Fibroblast of gingiva (primary cell): ENCODE measurements around the gene CD164L2.
A peak's percentile ranks its signal among the peaks of the same experiment; 100 is the strongest.
"Not testable (repeated sequence)": the region's sequence is repeated elsewhere in the genome, so short reads cannot be mapped to it uniquely, and the experiment has no call there.

ENCODE experiments used
- DNase-seq: peaks from one replicate; pipeline ENCODE4 v3.0.0-alpha.2; 2011; ENCODE audit warnings: low read depth

The CD164L2 gene

DNA sequence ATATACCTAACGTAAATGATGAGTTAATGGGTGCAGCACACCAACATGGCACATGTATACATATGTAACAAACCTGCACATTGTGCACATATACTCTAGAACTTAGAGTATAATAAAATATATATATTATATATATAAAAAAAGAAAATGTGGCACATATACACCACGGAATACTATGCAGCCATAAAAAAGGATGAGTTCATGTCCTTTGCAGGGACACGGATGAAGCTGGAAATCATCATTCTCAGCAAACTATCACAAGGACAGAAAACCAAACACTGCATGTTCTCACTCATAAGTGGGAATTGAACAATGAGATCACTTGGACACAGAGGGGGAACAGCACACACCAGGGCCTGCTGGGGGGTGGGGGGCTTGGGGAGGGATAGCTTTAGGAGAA is 1.7 kb upstream of the CD164L2 start:
- not testable (repeated sequence) for DNase-seq

DNA sequence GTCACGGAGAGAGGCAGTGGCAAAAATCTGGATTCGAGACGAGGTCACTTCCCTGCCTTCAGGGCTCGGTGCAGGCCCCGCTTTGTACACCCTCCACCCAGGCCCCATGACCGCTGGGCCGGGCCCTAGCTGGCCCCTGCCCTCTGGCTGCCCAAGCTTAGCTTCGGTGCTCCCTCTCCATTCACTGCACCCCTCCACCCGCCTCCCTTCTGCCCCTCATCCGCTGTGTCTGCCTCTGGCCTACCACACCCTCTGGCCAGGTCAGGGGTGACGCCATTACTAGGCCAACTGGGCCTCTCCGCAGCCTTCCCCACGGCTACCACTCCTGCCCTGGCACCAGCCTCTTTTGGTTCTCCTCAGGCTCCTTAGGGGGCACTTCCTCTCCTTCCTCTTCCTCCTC is 528 bp upstream of the CD164L2 start:
- no peak for DNase-seq

DNA sequence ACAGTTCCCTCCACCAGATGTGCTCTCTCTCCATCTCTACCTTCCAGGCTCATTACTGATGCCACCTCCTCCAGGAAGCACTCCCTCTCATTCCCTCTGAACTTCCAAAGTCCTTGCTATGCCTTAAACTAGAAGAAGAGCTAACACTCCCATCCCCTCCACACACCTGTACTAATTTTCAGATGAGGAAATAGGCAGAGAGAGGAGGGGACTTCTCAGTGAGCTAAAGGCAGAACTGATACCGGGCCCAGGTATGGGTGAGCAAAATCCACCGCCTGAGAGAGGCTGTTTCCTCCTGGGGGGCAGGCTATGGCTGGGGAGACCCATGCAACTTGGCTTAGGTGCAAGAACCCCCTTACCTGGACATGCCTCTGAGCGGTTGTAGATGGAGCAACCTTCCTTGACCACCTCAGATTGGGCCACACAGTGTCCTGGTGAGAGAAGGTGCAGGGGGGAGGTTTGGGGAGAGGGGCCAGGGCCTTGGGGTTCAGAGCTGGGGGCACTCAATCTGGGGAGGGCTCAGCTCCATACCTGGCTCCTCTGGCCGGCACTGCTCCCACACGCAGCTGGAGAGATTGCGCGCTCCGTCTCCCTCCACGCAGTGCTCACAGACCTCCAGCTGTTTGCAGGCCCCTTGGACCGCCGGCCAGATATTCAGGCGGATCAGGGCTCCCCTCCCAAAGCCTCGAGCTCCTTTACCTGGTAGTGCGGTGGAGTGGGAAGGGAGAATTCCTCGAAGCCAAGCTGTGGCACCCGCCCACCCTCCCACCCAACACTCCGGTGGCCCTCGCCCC is 967 bp downstream of the CD164L2 start:
- DNase-seq: no peak

DNA sequence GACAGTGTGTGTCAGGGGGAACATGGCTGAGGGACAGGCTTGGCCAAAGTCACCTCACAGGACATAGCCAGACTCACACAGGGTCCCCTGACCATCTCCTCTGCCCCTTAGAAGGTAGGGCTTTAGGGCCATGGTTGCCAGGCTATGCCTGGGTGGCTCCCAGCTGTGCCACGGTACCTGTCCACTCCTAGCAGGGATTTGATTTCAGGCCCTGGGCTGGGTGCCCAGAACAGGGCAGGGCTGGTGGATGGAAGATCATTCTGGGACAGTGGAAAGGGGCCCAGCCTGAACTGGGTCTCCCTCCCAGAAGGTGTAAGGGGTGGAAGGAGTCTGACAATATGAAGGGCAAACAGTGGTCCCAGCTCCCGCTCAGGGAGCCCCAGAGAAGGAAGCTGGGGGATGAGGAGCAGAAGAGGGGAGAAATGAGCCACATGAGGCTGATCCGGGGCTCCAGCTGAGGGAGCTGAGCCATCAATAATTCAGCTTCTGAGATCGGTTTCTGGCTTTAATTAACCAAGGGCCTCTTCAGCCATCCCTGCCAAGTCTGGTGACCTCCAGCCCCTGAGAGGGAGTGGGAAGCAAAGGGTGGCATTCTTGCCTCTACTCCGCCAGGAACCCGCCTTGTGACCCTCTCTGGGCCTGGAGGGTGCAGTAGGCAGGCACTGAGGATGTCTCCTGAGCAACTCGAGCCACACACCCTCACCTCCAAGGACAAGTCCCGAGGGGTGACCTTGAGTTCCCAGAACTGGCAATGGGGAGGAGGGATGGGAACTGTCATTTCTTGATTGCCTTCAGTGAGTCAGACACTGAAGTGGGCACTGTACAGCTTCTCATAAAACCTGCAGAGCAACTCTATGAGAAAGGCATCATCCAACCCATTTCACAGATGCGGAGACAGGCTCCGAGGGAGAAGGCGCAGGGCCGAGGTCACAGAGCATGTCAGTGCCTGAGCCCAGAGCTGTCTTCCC is 2.1 kb downstream of the CD164L2 start:
- DNase-seq: no peak

DNA sequence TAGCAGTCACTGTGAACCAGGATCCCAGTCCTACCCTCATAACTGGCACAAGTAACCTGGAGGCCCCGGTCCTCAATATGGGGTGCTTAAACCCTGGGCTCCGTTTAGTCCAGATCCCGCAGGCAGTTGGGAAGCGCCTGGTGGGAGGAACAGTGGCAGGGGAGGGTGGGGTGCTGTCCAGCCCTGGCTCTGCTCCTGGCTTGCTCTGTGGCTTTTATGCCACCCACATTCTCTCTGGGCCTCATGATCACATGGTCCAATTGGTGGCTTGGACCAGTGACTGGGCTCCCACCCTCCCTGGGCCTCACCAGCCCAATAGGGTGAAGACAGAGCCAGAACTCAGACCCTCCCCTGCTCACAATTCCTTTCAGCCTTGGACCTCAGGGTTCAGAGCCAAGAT is 2.9 kb downstream of the CD164L2 start:
- no peak for DNase-seq

DNA sequence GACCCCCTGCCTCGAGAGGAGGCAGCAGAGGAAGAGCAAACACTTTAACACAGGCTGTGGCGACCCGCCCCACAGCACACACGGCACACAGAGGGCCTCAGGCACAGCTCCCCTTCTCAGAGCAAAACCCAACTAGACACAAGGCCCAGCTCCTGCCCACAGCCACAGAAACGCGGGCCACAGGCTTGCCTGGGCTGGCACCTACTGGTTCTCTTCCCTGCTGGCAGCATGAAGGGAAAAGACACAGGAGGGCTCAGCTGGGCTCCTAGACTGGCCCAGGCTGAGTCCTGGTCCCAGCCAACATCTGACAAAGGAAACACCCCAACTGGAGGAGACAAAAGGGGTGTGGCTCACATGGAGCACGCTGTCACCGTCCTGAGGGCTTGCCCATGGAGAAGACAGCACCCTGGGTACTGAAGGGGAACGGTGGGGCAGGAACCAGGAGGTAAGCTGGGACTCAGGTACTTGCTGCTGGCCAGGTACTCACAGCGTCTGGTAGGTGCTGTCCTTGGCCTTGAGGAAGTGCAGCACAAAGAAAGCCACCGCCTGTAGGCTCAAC is 3.5 kb downstream of the CD164L2 start:
- DNase-seq: no peak

DNA sequence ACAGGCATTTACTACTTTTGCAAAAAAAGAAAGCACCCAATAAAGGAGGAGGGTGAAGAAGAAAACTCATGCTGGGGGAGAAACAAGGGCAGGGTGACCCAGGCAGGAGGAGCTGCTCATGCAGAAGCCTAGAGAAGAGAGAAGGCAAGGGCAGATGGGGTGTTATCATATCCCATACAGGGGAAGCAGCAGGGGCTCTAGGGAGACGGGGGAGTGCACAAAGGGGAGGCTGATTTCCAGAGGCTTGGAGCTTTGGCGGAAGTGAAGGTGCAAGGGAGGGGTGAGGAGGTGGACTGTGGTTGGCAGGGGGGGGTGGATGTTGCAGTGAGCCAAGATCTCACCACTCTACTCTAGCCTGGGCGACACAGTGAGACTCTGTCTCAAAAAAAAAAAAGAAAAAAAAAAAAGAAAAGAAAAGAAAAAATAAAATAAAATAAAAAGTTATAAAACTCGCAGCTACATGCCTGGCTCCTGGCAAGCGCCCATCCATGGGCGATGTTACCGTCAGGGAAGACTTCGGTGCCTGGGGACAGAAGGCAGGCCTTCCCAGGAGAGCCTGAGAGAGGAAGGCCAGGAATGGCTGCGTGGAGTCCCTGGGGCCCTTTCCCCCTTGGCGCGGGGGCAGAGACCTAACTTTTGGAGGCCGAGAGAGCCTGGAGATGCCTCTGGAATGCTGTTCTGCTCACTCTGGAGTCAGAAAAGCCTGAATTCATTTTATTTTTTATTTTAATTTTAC is 5.2 kb downstream of the CD164L2 start:
- no peak for DNase-seq

DNA sequence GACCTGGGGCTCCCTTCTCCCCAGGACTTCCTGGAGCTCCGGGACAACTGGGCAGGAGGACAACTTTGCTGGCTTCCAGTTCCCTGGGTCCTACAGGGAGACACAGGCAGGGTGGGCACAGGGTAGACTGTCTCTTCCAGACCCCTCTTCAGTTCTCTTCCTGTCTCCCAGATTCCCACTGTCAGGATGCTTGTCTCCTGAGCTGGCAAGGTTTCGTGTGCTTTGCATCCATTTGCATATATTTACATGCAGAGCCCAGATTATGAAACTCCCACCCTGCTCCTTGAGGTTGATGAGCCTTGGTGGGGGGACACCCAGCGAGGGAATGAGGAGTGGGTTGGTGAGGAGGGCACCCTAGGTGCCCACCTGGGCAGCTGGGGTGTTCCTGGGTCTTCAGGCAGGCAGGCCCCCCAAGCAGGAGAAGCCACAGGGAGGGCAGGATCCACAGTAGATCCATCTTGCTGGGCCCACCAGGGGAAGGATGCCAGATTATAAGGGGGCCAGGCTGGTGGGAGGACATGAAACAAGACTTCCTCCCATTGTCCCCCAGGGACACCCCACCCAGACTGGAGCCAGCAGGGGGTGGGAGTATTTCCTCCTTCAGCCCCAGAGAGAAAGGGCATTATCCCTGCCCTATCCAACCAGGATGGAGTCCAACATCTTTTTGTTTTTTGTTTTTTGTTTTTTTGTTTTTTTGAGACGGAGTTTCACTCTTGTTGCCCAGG is 8.6 kb downstream of the CD164L2 start, which contains the start of gene FCN3:
FCN3 (minus strand) TSS at position 463 of the 725 bp plus-strand sequence; CDS start at position 457, 6 bp downstream.
- DNase-seq: no peak

DNA sequence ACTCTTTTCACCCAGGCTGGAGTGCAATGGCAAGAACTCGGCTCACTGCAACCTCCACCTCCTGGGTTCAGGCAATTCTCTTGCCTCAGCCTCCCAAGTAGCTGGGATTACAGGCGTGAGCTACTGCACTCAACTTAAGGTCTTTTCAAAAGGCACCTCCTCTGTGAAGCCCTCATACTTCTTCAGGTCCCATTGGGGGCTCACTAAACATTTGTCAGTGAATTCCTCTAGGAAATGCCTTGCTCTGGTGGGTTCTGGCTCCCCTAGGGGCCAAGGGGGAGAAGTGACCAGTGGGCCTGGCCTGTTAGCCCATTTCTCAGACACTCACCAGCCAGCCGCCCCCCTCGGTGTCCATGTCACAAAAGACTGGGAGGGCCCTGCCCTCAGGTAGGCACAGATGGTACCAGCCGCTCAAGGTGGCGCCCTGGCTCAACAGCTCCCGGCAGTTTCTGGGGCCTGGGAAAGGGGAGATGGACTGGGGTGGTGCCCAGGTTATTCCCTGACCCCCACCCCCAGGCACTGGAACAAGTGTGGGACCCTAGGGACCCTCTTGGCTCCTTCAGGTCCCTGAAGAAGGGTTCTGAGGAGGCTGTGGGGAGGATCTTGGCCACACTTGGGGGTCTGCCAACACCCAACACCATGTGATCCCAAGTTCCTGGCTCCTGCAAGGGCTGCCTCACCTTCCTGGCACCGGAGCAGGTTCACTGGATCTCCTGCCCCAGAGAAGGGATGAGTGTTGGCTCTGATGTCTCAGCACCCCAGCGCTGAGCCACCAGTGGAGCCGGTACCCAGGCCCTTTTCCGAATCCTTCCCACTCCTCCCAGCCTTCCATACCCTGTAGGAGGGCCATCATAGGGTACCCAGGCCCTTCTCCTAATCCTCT is 10.1 kb downstream of the CD164L2 start:
- no peak for DNase-seq

DNA sequence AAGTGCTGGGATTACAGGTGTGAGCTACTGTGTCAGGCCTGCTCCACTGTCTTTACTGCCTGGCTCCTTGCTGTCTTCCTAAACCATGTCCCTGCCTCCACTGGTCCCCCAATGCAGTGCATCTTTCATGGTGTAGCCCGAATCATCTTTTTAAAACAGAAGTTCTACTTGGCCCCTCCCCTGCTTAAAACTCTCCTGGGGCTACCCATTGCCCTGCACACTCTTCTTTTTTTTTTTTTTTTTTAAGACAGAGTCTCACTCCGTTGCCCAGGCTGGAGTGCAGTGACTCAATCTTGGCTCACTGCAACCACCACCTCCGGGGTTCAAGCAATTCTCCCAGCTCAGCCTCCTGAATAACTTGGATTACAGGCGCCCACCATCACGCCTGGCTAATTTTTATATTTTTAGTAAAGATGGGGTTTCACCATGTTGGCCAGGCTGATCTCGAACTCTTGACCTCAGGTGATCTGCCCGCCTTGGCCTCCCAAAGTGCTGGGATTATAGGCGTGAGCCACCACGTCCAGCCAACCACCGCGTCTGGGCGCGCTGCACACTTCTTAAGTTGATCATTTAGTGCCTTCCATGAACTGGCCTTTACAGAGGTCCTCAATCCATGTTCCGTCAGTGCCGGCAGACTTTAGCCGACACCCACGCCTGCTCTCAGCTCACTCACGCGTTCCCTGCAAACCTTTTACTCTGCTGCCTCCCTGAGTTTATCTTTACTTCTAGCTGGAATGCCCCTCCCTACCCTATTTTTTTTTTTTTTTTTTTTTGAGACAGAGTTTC is 10.9 kb downstream of the CD164L2 start:
- no peak for DNase-seq

DNA sequence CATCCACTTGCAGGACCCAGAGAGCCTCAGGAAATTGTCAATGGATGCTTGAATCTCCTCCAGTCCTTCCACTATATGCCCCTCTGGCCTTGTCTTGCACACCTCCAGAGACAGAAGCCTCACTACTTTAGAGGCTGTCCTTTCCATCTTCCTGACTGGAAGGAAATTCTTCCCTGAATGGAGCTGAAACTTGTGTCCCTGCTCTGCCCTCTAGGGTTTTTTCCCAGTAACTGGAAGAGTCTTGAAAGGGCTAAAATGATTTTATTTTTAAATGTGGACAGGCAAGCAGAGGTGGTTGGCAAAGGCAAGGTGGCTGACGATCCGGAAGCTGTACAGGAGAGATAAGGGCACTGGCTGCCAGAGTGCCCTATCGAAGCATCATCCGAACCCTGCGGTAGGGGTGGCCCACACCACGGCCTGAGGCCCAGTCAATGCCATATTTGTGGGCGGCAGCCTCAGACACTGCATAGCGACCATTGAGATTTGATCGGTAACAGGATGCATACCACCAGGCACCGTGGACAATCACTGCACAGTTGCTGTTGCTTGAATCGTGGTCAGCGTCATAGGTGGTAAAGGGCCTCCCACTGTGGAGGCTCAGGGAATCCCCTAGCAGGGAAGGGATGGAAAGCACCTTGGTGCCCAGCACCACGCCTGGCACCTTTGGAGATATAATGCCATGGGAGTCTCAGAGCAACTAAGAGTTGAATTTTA is 14.1 kb downstream of the CD164L2 start:
- DNase-seq: no peak

DNA sequence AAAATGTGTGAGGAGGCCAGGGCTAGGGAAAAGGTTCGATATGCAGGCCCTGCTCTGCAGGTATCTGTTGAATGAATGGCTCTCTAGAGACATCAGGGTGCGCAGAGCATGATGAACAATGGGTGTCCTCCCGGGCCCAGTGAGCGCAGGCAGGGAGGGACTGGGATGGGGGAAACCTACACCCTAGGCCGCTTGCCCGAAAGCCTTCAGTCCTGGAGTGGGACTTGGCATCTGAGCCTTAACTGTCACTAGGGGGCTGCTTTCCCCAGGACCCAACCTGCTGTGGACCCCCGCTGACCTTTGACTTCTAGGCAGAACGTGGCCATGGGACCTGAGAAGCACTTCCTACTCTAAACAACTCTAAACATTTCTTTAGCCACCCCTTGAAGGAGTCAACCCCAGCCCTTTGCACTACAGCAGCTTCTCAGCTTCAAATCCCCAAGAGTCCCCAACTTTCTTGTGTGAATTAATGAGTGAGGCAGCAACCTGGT is 15.9 kb downstream of the CD164L2 start:
- DNase-seq: no peak

DNA sequence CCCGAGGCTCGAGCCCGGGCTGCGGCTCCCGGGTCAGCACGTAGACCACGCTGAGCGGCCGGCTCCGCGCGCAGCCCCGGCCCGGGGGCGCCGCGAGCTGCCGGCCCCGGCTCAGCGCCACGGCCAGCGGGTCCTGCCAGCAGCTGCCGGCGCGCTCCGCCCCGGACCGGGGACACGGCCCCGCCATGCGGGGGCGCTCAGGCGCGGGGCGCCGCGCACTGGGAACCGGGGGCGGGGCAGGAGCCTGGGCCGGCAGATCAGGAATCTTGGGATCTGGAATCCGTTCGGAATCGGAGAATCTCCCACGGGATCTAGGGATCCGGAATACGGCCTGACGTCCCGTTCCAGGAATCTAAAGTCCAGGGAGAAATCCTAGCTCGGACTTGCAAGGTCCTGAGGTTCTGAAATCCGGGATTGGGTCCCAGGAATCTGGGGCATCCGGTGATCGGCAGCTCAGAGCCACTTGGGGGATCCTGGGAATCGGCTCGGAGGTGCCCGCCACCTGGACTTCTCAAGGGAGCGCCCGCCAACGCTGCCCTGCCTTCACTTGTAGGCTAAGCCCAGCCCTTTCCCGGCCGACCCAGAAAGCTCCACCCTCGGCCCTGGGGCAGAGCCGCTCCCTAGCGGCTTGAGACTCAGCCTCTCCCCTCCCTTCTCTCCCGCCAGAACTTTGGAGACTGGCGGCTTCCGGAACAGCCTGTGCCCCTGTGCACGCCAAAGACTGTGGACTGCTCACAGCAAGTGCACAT is 16.5 kb downstream of the CD164L2 start, which contains the start of gene MAP3K6:
MAP3K6 (minus strand) TSS at position 551 of the 749 bp plus-strand sequence; CDS start at position 187, 364 bp downstream.
- DNase-seq: peak; percentile 81

DNA sequence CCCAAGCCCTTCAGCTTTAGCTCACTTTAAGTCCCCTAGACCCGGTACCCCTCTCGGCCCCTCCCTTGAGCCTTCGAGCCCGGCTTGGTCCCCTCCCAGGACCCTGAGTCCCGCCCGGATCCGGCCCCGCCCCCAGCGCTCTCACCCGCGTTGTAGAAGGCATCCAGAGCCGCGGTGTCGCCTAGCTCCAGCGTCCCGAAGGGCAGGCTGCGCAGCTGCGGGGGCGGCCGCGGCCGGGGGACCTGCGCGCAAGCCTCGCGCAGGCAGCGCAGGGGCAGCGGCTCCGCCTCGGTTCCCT is 17.1 kb downstream of the CD164L2 start:
- DNase-seq: peak; percentile 78

DNA sequence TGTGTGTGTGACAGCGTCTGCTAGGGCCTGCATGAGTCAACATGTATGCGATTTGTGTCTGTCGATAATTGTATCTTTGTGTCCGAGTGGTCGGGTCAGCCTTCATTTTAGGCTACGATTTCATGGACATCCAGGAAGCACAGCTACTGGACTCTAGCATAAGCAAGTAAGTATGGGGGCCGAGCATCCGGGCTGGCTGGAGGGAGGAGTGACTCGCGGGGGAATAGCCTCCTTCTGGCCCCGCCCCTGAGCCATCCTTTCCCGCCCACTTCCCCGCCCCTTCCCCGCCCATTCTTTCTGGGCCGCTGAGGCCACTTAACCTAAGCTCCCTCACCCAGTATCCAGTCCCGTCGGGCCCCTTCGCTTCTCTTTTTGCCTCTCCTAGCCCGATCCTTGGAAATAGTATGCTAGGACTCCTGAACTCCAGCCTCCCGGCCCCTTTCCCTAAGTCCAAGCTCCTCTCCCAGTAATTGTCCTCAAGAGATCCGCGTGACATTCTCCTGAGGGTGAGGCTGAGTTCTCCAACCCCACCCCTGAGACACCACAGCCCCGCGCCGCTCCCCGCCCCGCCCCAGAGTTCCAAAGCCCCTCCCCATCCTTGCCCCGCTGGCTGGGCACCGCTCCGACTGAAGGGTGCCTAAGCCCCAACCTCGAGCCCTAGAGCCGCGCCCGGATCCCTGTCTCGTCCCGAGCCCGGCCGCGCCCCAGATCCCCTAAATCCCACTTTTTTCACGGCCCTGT is 17.6 kb downstream of the CD164L2 start:
- peak; percentile 90 for DNase-seq

DNA sequence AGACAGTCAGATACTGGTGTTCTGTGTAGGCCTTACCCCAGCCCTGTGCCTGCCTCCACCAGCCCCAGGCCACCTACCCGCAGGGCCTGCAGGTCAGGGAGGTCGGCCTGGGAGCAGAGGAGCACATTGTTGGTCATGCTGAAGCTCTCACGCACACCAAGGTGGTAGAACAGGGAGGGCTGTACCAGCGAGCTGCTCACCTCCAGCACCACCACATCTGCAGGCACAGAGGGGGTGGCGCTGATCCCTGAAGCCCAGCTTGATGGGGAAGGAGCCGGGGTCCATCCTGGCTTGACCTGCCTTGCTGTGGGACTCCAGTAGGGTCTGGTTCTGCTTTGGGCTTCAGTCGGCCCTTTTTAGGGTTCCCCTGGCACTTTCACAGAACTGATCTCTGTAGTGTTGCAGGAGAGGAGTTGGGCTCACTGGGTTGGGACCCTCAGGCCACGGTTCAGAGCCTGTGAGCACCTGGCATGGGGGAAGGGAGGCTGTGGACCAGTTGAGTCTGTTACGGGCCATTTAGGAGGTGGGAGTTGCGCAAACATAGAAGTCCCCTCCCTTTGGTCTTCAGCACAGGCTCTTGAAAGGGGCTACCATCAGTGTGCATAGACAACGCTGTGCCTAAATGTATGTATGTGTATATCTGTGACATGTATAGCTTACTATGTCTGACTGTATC is 18.3 kb downstream of the CD164L2 start:
- DNase-seq: no peak
